D721Med (cell line): Measurements from ENCODE around the gene CAMK2A.
A peak's percentile ranks its signal among the peaks of the same experiment; 100 is the strongest.

Experiments
- DNase-seq: peaks from one replicate; pipeline ENCODE4 v3.0.0; 2011; ENCODE audit warnings: low spot score; ENCODE audit not compliant: insufficient read length
- FAIRE-seq: peaks from 2 replicates; lab custom pipeline; 2011; peaks lifted over from hg19 to GRCh38; lab: Jason Lieb, UNC
- TF ChIP-seq, protein P1 (sequence below): IDR thresholded peaks from 2 replicates; pipeline ENCODE4 v1.5.1; 2012; ENCODE audit warnings: mild to moderate bottlenecking, control low read depth; ENCODE audit not compliant: insufficient read depth; ENCODE audit errors: missing control alignments

The CAMK2A gene

DNA sequence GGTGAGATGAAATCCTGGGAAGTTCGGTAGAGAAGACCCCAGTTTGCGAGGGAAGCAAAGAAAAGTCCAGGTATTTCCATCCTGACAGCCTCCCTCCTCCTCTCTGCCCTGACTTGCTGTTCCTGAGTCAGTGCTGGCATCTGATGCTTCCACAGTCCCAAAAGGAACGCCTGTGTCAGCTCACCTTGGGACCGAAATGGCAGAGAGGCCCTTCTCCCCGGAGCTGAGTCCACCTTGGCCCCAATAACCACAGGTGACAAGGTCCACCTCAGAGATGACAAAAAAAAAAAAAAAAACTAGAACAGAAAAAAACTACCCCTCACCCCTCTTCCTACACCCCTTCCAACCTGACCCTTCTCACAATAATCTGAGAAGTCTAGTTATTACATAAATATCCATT is 68.1 kb downstream of the CAMK2A start:
- FAIRE-seq = no peak
- TF ChIP-seq, protein P1, sequence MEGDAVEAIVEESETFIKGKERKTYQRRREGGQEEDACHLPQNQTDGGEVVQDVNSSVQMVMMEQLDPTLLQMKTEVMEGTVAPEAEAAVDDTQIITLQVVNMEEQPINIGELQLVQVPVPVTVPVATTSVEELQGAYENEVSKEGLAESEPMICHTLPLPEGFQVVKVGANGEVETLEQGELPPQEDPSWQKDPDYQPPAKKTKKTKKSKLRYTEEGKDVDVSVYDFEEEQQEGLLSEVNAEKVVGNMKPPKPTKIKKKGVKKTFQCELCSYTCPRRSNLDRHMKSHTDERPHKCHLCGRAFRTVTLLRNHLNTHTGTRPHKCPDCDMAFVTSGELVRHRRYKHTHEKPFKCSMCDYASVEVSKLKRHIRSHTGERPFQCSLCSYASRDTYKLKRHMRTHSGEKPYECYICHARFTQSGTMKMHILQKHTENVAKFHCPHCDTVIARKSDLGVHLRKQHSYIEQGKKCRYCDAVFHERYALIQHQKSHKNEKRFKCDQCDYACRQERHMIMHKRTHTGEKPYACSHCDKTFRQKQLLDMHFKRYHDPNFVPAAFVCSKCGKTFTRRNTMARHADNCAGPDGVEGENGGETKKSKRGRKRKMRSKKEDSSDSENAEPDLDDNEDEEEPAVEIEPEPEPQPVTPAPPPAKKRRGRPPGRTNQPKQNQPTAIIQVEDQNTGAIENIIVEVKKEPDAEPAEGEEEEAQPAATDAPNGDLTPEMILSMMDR = no peak
- no peak for DNase-seq

DNA sequence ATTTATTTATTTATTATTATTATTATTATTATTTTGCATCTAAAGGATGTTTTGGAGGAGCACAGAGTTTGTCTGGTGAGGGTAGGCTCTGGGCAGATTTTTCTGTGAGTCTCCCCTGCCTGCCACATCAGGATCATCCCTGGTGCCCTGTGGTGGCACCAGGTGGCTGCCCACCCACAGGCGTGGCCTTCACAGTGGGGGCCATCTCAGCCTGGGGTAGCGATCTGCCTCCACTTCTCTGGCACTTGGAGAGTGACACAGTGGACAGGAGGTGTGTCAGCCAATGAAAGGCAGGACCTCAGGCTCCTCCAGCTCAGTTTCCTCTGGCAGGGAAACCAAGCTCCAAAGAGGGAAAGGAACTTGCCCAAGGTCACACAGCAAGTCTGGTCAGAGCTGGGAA is 69.7 kb downstream of the CAMK2A start:
- TF ChIP-seq, protein P1 = no peak
- DNase-seq (no peak), FAIRE-seq (no peak)

DNA sequence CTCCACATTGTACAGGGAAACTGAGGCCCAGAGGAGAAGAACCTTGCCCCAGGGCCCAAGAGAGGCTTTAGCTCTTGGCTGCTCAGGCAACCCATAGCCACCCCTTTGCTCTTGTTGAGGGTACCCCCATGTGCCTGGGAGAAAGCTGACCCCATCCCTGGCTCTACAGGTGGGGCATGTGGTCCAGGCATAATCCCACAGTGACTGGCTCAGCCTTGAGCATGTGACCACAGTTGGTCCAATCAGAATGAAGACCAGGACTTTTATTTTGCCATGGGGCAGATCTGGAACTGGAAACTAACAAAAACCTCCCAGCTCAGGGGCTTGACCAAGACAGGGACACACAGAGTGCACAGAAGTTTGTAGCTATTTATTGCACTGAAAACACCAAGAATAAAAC is 70.4 kb downstream of the CAMK2A start:
- FAIRE-seq = no peak
- DNase-seq = no peak
- TF ChIP-seq, protein P1 = no peak

DNA sequence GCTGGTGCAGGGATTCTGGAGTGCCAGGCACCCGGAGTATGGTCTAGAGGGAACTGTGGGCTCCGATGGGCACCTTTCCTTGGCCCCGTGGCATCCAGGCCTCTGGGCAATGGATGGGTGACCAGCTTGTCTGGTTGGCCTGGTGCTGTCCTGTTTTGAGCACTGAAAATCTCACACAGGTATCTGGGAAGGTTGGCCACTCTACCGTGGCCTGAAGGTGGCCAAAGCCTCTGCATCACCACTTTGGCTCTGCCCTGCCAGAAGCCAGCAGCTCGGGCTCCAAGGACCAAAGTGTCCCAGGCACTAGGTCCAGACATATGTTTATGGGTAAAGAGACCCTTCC is 70.9 kb downstream of the CAMK2A start:
- TF ChIP-seq, protein P1 = no peak
- no peak for DNase-seq
- FAIRE-seq = no peak

DNA sequence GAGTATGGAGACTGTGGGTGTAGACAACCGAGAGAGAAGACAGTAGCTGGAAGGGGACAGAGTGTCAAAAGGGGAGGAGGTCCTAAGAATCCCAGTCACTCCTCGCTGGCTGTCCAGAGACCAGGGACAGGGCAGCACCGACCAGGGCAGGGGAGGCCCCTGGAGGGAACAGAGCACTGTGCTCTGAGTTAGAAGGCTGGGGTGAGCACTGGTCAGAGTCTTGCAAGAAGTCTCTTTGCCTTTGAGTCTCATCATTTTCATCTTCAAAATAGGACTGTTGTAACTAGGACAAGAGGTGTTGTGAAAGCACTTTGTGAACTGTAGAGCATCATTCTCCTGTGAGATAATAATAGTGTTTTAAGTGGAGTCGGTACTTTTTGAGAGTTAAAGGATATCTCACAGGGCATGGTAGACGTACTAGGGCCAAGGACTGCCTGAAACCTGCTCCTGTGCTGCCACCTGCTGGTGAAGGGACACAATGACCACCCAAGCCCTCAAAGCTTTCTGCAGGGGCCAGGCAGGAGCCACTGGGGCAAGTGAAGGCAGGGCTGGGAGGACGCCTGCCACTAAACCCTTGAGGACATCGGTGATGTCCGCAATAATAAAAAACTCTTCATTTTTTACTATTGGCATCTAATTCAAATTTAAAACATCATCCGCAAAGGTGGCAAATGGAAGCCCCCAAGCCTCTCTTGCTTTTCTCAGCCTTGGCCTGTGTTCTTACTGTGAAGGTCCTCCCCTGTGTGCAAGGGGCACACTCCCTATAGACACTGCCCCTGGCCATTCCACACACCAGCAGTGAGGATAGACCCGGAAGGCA is 71.5 kb downstream of the CAMK2A start:
- TF ChIP-seq, protein P1 = peak; percentile 87
- FAIRE-seq (peak; percentile 16), DNase-seq (peak; percentile 80)

DNA sequence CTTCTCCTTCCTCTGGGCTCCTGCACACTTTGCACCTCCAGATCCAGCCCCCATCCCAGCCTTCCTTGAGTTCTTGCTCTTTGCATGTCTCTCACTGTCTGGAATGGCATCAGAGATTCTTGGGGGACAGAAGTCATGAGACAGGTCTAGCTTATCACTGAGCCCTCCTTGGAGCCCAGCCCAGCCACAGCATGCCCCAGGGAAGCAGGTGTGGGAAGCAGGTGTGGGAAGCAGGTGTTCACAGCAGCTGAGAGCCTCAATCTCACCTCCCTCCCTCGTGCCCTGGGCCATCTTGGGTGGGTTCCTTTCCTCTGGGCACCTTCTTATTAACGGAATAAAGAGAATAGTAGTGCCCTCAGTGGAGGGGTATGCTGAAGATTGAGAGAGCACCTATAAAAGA is 72.5 kb downstream of the CAMK2A start:
- FAIRE-seq = no peak
- TF ChIP-seq, protein P1 = no peak
- no peak for DNase-seq
